ENCODE results near the gene CYP27B1. TPM values are rescaled to one million over a fixed set of nuclear protein-coding genes. Genes with fewer than 3 reads are reported as not detected.

CYP27B1 gene
- total and polyA plus RNA-seq, 10 of the 15 experiments (the other 5 are each of a cell fraction or from before 2014, with no cell fraction given) = 0.10 to 2.7 (median 1.1) TPM

DNA sequence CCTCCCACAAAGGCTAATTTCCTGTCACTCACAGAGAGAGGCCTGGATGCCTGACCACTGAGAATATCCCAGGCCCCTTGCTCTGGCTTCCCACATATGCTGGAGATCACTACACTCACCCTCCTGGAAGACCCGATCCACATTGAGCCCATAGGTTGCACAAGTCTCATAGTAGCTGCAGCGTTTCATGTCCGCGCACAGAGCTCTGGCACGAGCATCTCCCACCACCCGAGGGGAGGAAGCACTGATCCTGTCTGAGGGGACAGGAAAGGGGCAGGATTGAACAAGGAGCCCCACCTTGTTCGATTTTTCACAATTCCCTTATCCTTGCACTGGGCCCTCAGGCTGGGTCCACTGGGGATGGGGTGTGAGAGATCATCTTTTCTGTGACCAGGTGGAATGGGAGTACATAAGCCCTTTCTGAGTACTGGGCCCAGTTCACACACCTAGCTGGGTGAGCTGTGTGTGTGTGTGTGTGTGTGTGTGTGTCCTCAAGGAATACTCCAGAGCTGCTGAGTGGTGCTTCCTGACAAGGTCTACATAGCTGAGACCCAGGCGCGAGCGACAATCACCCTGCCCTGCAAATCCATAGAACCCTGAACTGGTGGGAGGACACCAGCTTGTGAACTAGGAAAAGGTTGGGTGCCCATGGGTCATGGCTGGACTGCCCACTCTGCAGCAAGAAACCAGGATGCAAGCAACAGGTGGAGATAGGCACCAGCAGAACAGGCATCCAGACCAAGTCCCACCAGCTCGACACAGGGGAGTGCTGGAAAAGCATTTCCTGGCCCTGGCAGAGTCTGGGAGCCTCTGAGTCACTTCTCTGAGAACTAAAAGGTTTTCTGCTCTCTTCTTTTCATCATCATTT, 33.9 kb downstream of the CYP27B1 start:
- in situ Hi-C loops (cut with MboI) = no loop called here
- RAD21 ChIA-PET (ENCODE audit: unreplicated experiment) = no interaction called here

More for the DNA sequence above, 33.9 kb downstream of the CYP27B1 start:
- DNase-seq (ENCODE audit: low read depth, low spot score) (no peak), ATAC-seq (no peak), FAIRE-seq (no peak)
- ChIA-PET POLR2A (no interaction called here), CTCF (interaction anchor here (0.6 to 1.3 kb wide), 5 partner anchors 8 to 460 kb away, joined by 3 to 4 read pairs (median 3); partner anchors contain the start of gene TSPAN31), SMC1A (ENCODE audit: uncharacterized antibody, unreplicated experiment) (interaction anchor here (1.9 kb wide), 1 partner anchor 9 kb away, joined by 5 read pairs; no protein-coding TSS in a partner anchor)
- peaks cover 4 to 12% of the 10 kb centered on the region in 2 experiments for H3K36me3 ChIP-seq (ENCODE audit: control insufficient read depth in 2 of 2, insufficient read depth in 2 of 2, low read length in 1 of 2)
- intact Hi-C loops (cut with micrococcal nuclease; ENCODE audit: unreplicated experiment) = no loop called here
- no peaks in the 10 kb centered on the region for H3K9me3 ChIP-seq (replicated peaks; ENCODE audit: control insufficient read depth, insufficient read depth, low read length)
- no peak overlapping the region for H3K9ac ChIP-seq (ENCODE audit: control insufficient read depth, insufficient read depth, low read length)
- H3K79me2 ChIP-seq (ENCODE audit: control insufficient read depth, insufficient read depth, low read length) = no peaks in the 10 kb centered on the region
- H3K27ac ChIP-seq (ENCODE audit: control insufficient read depth, insufficient read depth) = no peak overlapping the region
- no peak overlapping the region for H3K4me2 ChIP-seq (ENCODE audit: control insufficient read depth, insufficient read depth)
- 82% methylated on average over 11 of the region's 11 CpGs for WGBS (ENCODE audit: insufficient coverage, insufficient replicate concordance, low lambda C conversion rate, missing lambda C conversion rate)
- H3K4me1 ChIP-seq (ENCODE audit: control insufficient read depth, insufficient read depth, low read length) = no peaks in the 10 kb centered on the region
- BruUV-seq (replicated peaks) = no TSS peak
- no peak overlapping the region for H2AFZ ChIP-seq (ENCODE audit: control insufficient read depth, low read depth, low read length)
- TF ChIP-seq BHLHE40 (IDR thresholded peaks at IDR 0.05; ENCODE audit: borderline replicate concordance in 1 of 2, low read depth in 2 of 2, low read length in 1 of 2) (no peak), YBX1 (IDR thresholded peaks at IDR 0.05) (no peak), HDGF (IDR thresholded peaks at IDR 0.05) (no peak), TCF7 (IDR thresholded peaks at IDR 0.05; ENCODE audit: borderline replicate concordance) (no peak), PAX5 (IDR thresholded peaks at IDR 0.05; ENCODE audit: borderline replicate concordance, low read depth, low read length) (no peak), IKZF1 (conservative IDR thresholded peaks at IDR 0.05) (no peak), SREBF2 (IDR thresholded peaks at IDR 0.05; ENCODE audit: low read length) (no peak), EGR1 (IDR thresholded peaks at IDR 0.05; ENCODE audit: borderline replicate concordance in 1 of 2, low read depth in 2 of 2, low read length in 2 of 2) (no peak), POLR2AphosphoS2 (IDR thresholded peaks at IDR 0.05; ENCODE audit: low read depth, low read length) (no peak), MEF2A (IDR thresholded peaks at IDR 0.05; ENCODE audit: insufficient read depth, low read depth, low read length) (no peak), SMAD1 (IDR thresholded peaks at IDR 0.05; ENCODE audit: low read depth, partially characterized antibody) (no peak), CEBPB (IDR thresholded peaks at IDR 0.05; ENCODE audit: borderline replicate concordance in 1 of 2, low read depth in 2 of 2, low read length in 2 of 2) (no peak), JUND (IDR thresholded peaks at IDR 0.05; ENCODE audit: low read depth, low read length) (no peak), MYC (IDR thresholded peaks at IDR 0.05; ENCODE audit: insufficient read depth, insufficient read length, insufficient replicate concordance, low read length, severe bottlenecking) (no peak), SMAD5 (IDR thresholded peaks at IDR 0.05; ENCODE audit: low read depth) (no peak), IRF4 (IDR thresholded peaks at IDR 0.05; ENCODE audit: low read depth, low read length) (no peak), KAT2A (conservative IDR thresholded peaks at IDR 0.05; ENCODE audit: control insufficient read depth, low read depth, low read length) (no peak), EED (IDR thresholded peaks at IDR 0.05; ENCODE audit: low read depth) (no peak)
- TF ChIP-seq, protein P1, sequence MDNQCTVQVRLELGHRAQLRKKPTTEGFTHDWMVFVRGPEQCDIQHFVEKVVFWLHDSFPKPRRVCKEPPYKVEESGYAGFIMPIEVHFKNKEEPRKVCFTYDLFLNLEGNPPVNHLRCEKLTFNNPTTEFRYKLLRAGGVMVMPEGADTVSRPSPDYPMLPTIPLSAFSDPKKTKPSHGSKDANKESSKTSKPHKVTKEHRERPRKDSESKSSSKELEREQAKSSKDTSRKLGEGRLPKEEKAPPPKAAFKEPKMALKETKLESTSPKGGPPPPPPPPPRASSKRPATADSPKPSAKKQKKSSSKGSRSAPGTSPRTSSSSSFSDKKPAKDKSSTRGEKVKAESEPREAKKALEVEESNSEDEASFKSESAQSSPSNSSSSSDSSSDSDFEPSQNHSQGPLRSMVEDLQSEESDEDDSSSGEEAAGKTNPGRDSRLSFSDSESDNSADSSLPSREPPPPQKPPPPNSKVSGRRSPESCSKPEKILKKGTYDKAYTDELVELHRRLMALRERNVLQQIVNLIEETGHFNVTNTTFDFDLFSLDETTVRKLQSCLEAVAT (IDR thresholded peaks at IDR 0.05) = no peak
- H3K4me3 ChIP-seq = no peak overlapping the region
- H4K20me1 ChIP-seq (ENCODE audit: control insufficient read depth, insufficient read depth) = no peaks in the 10 kb centered on the region
- no peaks in the 10 kb centered on the region for H3K27me3 ChIP-seq (replicated peaks in 1 of 2; ENCODE audit: control insufficient read depth in 2 of 2, insufficient read depth in 2 of 2, low read length in 1 of 2)

All from GM12878 (cell line).